Parietal lobe (tissue), 2 donors: ENCODE data around the gene EEFSEC. TPM values are rescaled to one million over a fixed set of nuclear protein-coding genes. Genes with fewer than 3 reads are reported as not detected.

ENCODE experiments used
- small RNA-seq: library from RNA; depleted of rRNA; stranded (forward); fragments of <200 nt; gene quantifications from one replicate; pipeline ENCODE3, GENCODE V24; 2014; ENCODE audit warnings: low replicate concordance
- total RNA-seq: library from RNA; depleted of rRNA; stranded (reverse); fragments of >200 nt; gene quantifications from one replicate; pipeline ENCODE4 v1.2.3, GENCODE V29; 2014

The EEFSEC gene, protein sequence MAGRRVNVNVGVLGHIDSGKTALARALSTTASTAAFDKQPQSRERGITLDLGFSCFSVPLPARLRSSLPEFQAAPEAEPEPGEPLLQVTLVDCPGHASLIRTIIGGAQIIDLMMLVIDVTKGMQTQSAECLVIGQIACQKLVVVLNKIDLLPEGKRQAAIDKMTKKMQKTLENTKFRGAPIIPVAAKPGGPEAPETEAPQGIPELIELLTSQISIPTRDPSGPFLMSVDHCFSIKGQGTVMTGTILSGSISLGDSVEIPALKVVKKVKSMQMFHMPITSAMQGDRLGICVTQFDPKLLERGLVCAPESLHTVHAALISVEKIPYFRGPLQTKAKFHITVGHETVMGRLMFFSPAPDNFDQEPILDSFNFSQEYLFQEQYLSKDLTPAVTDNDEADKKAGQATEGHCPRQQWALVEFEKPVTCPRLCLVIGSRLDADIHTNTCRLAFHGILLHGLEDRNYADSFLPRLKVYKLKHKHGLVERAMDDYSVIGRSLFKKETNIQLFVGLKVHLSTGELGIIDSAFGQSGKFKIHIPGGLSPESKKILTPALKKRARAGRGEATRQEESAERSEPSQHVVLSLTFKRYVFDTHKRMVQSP
- 10.6 TPM for total RNA-seq

DNA sequence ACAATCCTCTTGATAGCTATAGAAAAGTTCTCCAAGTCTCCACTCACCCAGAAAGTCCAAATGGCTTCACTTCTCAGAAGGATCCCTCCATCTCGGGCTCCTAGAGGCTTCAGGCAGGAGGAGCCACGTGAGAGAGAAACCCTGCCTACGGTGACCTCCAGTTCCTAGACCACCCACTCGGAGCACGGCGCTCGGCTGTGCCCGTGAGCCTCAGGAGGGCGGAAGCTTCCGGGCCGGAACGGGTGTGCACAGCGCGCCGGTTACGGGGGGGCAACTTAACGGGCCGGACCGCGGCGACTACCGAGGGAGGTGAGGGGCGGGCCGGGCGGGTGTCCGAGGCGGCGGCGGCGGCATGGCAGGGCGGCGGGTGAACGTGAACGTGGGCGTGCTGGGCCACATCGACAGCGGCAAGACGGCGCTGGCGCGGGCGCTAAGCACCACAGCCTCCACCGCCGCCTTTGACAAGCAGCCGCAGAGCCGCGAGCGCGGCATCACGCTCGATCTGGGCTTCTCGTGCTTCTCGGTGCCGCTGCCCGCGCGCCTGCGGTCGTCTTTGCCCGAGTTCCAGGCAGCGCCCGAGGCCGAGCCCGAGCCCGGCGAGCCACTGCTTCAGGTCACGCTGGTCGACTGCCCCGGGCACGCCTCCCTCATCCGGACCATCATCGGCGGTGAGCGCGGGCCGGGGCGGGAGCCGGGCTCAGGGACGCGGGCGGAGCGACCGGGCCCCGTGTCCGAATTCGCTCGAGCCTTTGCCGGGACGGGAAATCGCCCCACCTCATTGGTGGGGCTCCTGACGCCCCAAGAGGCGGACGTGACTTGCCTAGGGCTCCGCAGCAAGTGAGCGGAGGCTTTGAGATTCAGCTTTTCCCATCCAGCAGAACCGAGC, at the start of gene EEFSEC:
EEFSEC (plus strand) TSS at position 326 of the 886 bp plus-strand sequence; CDS start at position 353, 27 bp downstream.

DNA sequence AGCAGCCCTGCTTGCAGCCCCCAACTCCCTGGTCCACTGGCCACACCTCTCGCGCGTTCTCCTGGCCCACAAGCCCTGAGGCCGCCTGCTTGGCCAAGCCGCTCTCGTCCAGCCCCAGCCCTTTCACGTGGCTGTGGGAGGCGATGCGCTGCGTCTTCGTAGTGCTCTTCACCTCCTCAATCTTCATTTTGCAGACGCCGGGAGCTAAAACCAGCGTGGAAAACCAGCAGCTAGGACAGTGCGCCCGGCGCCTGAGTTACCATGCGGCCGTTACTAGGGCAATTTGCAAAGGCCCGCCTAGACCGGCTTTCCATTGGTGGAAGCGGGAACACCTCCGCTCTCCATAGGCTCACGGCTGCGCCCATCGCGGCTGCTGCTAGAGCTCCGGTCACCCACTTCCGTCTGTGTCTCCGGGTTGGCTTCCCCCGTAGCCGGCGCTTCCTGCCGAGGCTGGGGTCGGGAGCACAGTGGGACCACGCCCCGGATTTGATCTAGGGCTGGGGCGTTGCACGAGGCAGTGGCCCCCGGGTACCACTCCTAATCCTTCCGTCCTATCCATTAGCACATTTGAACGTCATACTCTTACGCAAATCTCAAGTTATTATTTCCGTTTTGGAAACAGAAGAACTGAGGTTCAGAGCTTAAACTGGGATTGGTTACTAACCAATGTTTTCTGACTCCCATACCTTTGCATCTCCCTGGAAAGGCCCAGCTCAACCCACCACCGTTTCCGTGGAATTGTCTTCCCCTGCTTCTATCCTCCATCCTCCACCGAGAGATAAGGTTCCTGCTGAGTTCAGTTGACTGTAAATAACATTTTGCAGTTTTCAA, 29.5 kb upstream of the EEFSEC start, which contains the start of gene RUVBL1:
RUVBL1 (minus strand) TSS at position 275 of the 831 bp plus-strand sequence; CDS start at position 187, 88 bp downstream.

Small RNA genes within 50 kb of the gene (small RNA-seq; reads per million reads assigned to genes)
- not detected for gene RNU6-823P

Other genes starting within 250 kb of the EEFSEC start
- gene KBTBD12, start 238.2 kb upstream of the EEFSEC start, total RNA-seq, result 3.8 TPM
- 83.6 TPM for gene SEC61A1, start 101.0 kb upstream of the EEFSEC start, total RNA-seq
- 47.3 TPM for gene RUVBL1, start 29.7 kb upstream of the EEFSEC start, total RNA-seq